Activated CD4-positive, alpha-beta T cell treated with anti-CD3 and anti-CD28 coated beads for 24 hours (primary cell): ENCODE results near the gene RBBP9.
A peak's percentile ranks its signal among the peaks of the same experiment; 100 is the strongest.
"Not testable (repeated sequence)": the region's sequence is repeated elsewhere in the genome, so short reads cannot be mapped to it uniquely, and the experiment has no call there.

Experiments
- DNase-seq, 2 donors: peaks; one replicate each; pipeline ENCODE4 v3.0.0-alpha.2; 2020; ENCODE audit warnings: low read depth in 2 of 2

The RBBP9 gene

GRCh38 chr20:18504479-18505060, 7.5 kb upstream of the RBBP9 start:
- DNase-seq = no peak

- DNase-seq = not testable (repeated sequence)
These were observed 4.6 kb upstream of the RBBP9 start for GRCh38 chr20:18501672-18502071.

- no peak for DNase-seq
These were observed 578 bp upstream of the RBBP9 start for GRCh38 chr20:18497603-18498002.

DNA sequence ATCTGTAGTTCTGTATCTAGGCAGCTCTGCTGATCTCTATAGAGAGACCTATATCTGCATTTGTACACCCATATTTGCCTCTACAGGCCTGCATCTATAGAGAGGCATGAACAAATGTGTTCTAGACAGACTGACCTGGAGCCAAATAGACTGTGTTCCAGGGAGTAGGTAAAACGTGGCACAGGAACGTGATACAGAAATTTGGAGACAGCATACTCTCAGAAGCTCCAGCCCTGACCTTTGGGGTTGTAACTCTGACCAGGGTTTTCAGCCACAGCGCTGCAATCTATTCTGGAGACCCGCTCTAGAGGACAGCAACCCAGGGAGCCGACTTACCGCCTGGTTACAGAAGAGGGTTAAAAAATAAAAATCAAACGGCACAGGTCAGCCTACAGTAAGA, 983 bp downstream of the RBBP9 start:
- DNase-seq = no peak

DNA sequence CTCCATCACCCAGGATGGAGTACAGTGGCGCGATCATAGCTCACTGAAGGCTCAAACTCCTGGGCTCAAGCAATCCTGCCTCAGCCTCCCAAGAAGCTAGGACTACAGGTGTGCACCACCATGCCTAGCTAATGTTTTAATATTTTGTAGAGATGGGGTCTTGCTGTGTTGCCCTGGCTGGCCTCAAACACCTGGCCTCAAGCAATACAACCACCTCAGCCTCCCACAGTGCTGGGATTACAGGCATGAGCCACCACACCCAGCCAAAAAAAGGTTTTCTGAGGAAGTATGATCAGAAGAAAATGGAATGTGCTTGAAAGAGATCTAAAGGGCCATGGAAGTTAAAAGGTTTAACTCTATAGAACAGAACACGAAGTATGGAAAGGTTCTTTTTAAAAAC, 8.7 kb downstream of the RBBP9 start:
- no peak for DNase-seq

DNA sequence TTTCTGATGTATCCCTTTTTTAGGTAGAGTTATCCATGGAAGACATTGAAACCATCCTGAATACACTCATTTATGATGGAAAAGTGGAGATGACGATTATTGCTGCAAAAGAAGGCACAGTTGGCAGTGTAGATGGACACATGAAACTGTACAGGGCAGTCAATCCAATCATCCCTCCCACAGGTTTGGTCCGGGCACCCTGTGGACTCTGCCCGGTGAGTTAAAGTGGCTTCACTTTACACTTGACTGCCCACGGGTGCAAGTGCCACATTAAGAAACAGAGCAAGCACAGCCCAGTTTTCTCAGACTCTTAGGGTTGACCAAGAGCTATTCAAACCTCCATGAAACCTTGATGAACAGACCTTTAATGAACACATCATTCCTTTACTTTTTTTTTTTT, 15.4 kb downstream of the RBBP9 start:
- no peak for DNase-seq

- DNase-seq = no peak
These were observed 19.2 kb downstream of the RBBP9 start for GRCh38 chr20:18477821-18478220.

GRCh38 chr20:18477218-18477617, 19.8 kb downstream of the RBBP9 start:
- DNase-seq = no peak

DNA sequence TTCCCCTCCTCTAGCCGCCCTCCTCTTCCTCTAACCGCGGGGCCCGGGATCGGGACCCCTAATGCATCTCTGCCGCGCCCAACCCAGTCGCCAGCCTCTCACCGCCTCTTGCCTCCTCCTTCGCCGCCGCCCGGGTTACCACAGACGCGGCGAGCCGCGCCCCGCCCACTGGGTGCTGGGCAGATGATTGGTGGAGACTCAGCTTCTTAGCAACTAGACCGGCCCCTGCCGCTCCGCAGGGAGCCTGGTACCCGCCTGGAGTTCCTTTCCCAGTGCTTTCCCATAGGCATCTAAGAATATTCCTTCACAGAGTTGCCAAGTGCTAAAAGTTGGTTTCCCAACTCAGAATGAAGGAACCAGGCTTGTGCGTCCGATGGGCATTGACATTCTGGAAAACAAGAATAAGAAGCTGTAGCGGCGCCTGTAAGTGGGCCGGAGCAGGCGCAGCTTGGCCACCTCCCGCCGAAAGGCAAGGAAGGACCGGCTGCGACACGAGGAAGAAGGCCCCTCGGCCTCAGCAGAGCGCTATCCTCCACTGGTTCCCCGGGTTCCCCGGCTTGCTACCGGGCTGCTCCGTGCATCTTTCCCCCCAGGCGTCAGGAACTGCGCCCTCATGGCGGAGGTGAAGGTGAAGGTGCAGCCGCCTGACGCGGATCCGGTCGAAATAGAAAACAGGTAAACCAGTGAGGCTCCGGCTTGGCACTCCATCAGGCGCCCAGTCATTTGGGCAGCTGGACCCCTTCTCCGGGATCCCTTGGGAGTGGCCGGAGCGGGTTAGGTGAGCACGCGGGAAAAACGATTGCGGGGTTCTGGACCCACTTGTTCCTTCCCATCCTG, 29.9 kb downstream of the RBBP9 start, which contains the start of the genes DZANK1 and POLR3F:
TSS of gene DZANK1 (minus strand) at position 137 of the 837 bp plus-strand sequence. CDS start 1,672 bp downstream, outside the sequence.
TSS of gene POLR3F (plus strand) at position 497 of the 837 bp plus-strand sequence. CDS start at position 614, 117 bp downstream.
- DNase-seq = peak; percentile 88 to 91

DNA sequence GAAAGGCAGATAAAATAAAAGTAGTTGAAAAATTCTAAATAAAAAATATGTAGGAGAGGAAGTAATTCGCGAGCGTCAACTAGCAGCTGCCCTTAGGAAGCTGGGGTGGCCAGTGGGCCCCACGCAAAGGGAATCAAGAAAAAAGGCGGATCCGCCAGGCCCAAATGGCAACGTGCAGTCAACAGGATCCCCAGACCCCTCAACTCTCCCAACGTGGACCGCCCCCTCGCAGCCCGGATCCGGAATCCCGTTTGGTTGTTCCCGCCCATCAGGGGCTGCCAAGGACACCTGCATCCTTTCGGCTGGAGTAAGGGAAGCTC, 30.5 kb downstream of the RBBP9 start:
- no peak for DNase-seq

DNA sequence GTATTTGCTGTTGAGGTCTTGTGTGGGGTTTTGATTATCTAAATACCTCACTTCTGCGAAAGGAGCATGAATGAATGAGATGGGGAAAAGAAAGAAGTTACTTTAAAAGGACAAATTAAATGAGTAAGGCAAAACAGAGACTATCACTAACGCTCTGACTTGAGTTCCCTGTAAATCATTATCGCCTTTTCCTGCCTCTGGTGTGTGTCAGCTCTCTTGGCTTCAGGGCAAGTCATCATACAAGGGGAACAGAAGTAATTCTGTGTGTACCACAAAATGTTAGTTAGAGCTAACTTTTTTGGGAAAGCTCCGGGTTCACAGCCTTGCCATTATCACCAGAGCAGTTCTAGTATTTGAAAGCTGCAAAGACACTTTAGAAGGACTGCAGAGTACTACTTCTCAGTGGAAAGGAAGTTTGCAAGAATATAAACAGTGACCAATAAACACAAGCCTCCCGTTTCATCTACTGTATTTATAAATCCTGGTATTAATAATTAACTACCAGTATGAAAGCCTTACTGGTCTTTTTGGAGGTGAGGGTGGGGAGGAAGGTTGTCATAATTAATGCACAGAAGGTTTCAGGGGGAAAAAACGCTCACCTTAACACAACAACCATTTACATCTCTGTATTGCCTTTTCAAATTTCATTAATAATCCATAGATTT, 31.4 kb downstream of the RBBP9 start:
- DNase-seq = no peak

- no peak for DNase-seq
These were observed 40.4 kb downstream of the RBBP9 start for GRCh38 chr20:18456600-18456999.

GRCh38 chr20:18443886-18444285, 53.1 kb downstream of the RBBP9 start:
- no peak for DNase-seq

GRCh38 chr20:18440403-18440802, 56.6 kb downstream of the RBBP9 start:
- DNase-seq = no peak

- no peak for DNase-seq
These were observed 60.2 kb downstream of the RBBP9 start for GRCh38 chr20:18436847-18437246.
